Endometrium (tissue), 2 donors: ENCODE data around the gene GALNT13.

ENCODE experiments used
- FAIRE-seq: peaks from 2 replicates; lab custom pipeline; 2012; peaks lifted over from hg19 to GRCh38; lab: Jason Lieb, UNC
- donor health status: control.
- donor health status: control.

GALNT13 gene

GRCh38 chr2:153944800-153945199 lies 73.1 kb downstream of the GALNT13 start:
- FAIRE-seq, result no peak

GRCh38 chr2:153946036-153946435 lies 74.3 kb downstream of the GALNT13 start:
- no peak for FAIRE-seq

- peak; percentile 58 for FAIRE-seq
These were observed 82.0 kb downstream of the GALNT13 start for GRCh38 chr2:153953761-153954160.

- FAIRE-seq, result no peak
These were observed 91.5 kb downstream of the GALNT13 start for GRCh38 chr2:153963256-153963655.

- no peak for FAIRE-seq
These were observed 95.7 kb downstream of the GALNT13 start for GRCh38 chr2:153967248-153967973.

GRCh38 chr2:153971250-153971649 lies 99.5 kb downstream of the GALNT13 start:
- FAIRE-seq, result no peak

- no peak for FAIRE-seq
These were observed 100.1 kb downstream of the GALNT13 start for GRCh38 chr2:153971855-153972254.

GRCh38 chr2:153972412-153972811 lies 100.7 kb downstream of the GALNT13 start:
- FAIRE-seq, result no peak

- FAIRE-seq, result no peak
These were observed 114.9 kb downstream of the GALNT13 start for GRCh38 chr2:153986488-153987229.

GRCh38 chr2:153990771-153991170 lies 119.0 kb downstream of the GALNT13 start:
- no peak for FAIRE-seq

GRCh38 chr2:154013514-154013913 lies 141.8 kb downstream of the GALNT13 start:
- FAIRE-seq, result no peak

- FAIRE-seq, result no peak
These were observed 143.5 kb downstream of the GALNT13 start for GRCh38 chr2:154015233-154015632.

- FAIRE-seq, result no peak
These were observed 157.8 kb downstream of the GALNT13 start for GRCh38 chr2:154029504-154029903.

- no peak for FAIRE-seq
These were observed 160.5 kb downstream of the GALNT13 start for GRCh38 chr2:154032220-154032619.

GRCh38 chr2:154046493-154046892 lies 174.8 kb downstream of the GALNT13 start:
- no peak for FAIRE-seq

GRCh38 chr2:154048905-154049304 lies 177.2 kb downstream of the GALNT13 start:
- no peak for FAIRE-seq

- no peak for FAIRE-seq
These were observed 177.8 kb downstream of the GALNT13 start for GRCh38 chr2:154049561-154049960.

GRCh38 chr2:154067124-154067523 lies 195.4 kb downstream of the GALNT13 start:
- no peak for FAIRE-seq

GRCh38 chr2:154078926-154079325 lies 207.2 kb downstream of the GALNT13 start:
- no peak for FAIRE-seq

- no peak for FAIRE-seq
These were observed 220.8 kb downstream of the GALNT13 start for GRCh38 chr2:154092571-154092970.

GRCh38 chr2:154093856-154094255 lies 222.1 kb downstream of the GALNT13 start:
- no peak for FAIRE-seq

- no peak for FAIRE-seq
These were observed 226.2 kb downstream of the GALNT13 start for GRCh38 chr2:154097833-154098398.

- no peak for FAIRE-seq
These were observed 249.0 kb downstream of the GALNT13 start for GRCh38 chr2:154120706-154121105.
